DOHH2 (cell line): ENCODE data around the gene CLCN7.

Experiments used
- H3F3A ChIP-seq: fragments of 200-600 bp; sonication (generic), shearing (Covaris generic); 2 replicates; pipeline ENCODE4 v1.6.0; 2016; ENCODE audit warnings: antibody characterized with exemption, mild to moderate bottlenecking; ENCODE audit not compliant: control insufficient read depth, insufficient read depth
- H3K27ac ChIP-seq: fragments of 200-600 bp; sonication (generic); 2 replicates; pipeline ENCODE4 v1.5.1; 2014; ENCODE audit warnings: low read depth, mild to moderate bottlenecking, low read length, moderate library complexity
- H3K27me3 ChIP-seq: fragments of 200-600 bp; sonication (generic); 2 replicates; pipeline ENCODE4 v1.6.1; 2014; ENCODE audit warnings: mild to moderate bottlenecking, low read length, mixed read lengths; ENCODE audit not compliant: control insufficient read depth
- H3K36me3 ChIP-seq: fragments of 200-600 bp; sonication (generic); 2 replicates; pipeline ENCODE4 v1.6.1; 2014; ENCODE audit warnings: mild to moderate bottlenecking, low read length, moderate library complexity, mixed read lengths; ENCODE audit not compliant: control insufficient read depth
- H3K4me1 ChIP-seq: fragments of 200-600 bp; sonication (generic); 2 replicates; pipeline ENCODE4 v1.6.1; 2014; ENCODE audit warnings: mild to moderate bottlenecking, low read length, mixed read lengths; ENCODE audit not compliant: control insufficient read depth
- H3K4me2 ChIP-seq: fragments of 200-600 bp; sonication (generic); 2 replicates; pipeline ENCODE4 v1.6.0; 2014; ENCODE audit warnings: mild to moderate bottlenecking, low read length, moderate library complexity
- H3K4me3 ChIP-seq: fragments of 200-600 bp; sonication (generic); 2 replicates; pipeline ENCODE4 v1.5.1; 2014; ENCODE audit warnings: mild to moderate bottlenecking, low read length, mixed read lengths
- H3K79me2 ChIP-seq: fragments of 200-600 bp; sonication (generic); 2 replicates; pipeline ENCODE4 v1.6.1; 2014; ENCODE audit warnings: mild to moderate bottlenecking, low read length, mixed read lengths; ENCODE audit not compliant: control insufficient read depth
- H3K9me2 ChIP-seq: fragments of 200-600 bp; sonication (generic); replicated peaks from 2 replicates; pipeline ENCODE4 v1.6.1; 2014; ENCODE audit warnings: mild to moderate bottlenecking, low read length, mixed read lengths; ENCODE audit not compliant: control insufficient read depth
- H3K9me3 ChIP-seq: fragments of 200-600 bp; sonication (generic); 2 replicates; pipeline ENCODE4 v1.6.1; 2014; ENCODE audit warnings: antibody characterized with exemption, low read length, mixed read lengths; ENCODE audit not compliant: control insufficient read depth, insufficient read depth
- H4K20me1 ChIP-seq: fragments of 200-600 bp; sonication (generic); 2 replicates; pipeline ENCODE4 v1.6.0; 2014; ENCODE audit warnings: low read depth, mild to moderate bottlenecking, antibody characterized with exemption, low read length, moderate library complexity; ENCODE audit not compliant: control insufficient read depth, insufficient read depth
- EZH2phosphoT487 ChIP-seq: fragments of 200-600 bp; sonication (generic); IDR thresholded peaks from 2 replicates; pipeline ENCODE4 v1.6.1; 2017; ENCODE audit warnings: borderline replicate concordance, mild to moderate bottlenecking, antibody characterized with exemption, low read length, moderate library complexity, mixed read lengths
- TF ChIP-seq, protein P1 (sequence below): fragments of 200-600 bp; sonication (generic); IDR thresholded peaks from one replicate; pipeline ENCODE4 v1.5.1; 2014; ENCODE audit warnings: antibody characterized with exemption, mild to moderate bottlenecking, low read depth, low read length; ENCODE audit not compliant: poor library complexity, severe bottlenecking

CLCN7 gene

GRCh38 chr16:1453316-1453715 is 21.5 kb downstream of the CLCN7 start:
- H3K36me3 ChIP-seq = peaks cover 23% of the 10 kb centered on the region
- H3K9me3 ChIP-seq = no peaks in the 10 kb centered on the region
- H4K20me1 ChIP-seq = no peaks in the 10 kb centered on the region
- TF ChIP-seq EZH2phosphoT487 = no peak
- TF ChIP-seq, protein P1, sequence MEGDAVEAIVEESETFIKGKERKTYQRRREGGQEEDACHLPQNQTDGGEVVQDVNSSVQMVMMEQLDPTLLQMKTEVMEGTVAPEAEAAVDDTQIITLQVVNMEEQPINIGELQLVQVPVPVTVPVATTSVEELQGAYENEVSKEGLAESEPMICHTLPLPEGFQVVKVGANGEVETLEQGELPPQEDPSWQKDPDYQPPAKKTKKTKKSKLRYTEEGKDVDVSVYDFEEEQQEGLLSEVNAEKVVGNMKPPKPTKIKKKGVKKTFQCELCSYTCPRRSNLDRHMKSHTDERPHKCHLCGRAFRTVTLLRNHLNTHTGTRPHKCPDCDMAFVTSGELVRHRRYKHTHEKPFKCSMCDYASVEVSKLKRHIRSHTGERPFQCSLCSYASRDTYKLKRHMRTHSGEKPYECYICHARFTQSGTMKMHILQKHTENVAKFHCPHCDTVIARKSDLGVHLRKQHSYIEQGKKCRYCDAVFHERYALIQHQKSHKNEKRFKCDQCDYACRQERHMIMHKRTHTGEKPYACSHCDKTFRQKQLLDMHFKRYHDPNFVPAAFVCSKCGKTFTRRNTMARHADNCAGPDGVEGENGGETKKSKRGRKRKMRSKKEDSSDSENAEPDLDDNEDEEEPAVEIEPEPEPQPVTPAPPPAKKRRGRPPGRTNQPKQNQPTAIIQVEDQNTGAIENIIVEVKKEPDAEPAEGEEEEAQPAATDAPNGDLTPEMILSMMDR = no peak
- H3K4me3 ChIP-seq = no peak overlapping the region
- H3F3A ChIP-seq = no peaks in the 10 kb centered on the region
- H3K79me2 ChIP-seq = no peaks in the 10 kb centered on the region
- no peak overlapping the region for H3K27ac ChIP-seq
- no peaks in the 10 kb centered on the region for H3K9me2 ChIP-seq
- H3K27me3 ChIP-seq = no peaks in the 10 kb centered on the region
- H3K4me2 ChIP-seq = no peak overlapping the region
- H3K4me1 ChIP-seq = no peaks in the 10 kb centered on the region

- H3K4me1 ChIP-seq = no peaks in the 10 kb centered on the region
- no peaks in the 10 kb centered on the region for H3K9me3 ChIP-seq
- H3F3A ChIP-seq = no peaks in the 10 kb centered on the region
- H3K79me2 ChIP-seq = no peaks in the 10 kb centered on the region
- no peaks in the 10 kb centered on the region for H4K20me1 ChIP-seq
- no peaks in the 10 kb centered on the region for H3K9me2 ChIP-seq
- H3K27me3 ChIP-seq = no peaks in the 10 kb centered on the region
- no peak overlapping the region for H3K27ac ChIP-seq
- H3K4me3 ChIP-seq = no peak overlapping the region
- TF ChIP-seq, protein P1 = no peak
- TF ChIP-seq EZH2phosphoT487 = no peak
- no peak overlapping the region for H3K4me2 ChIP-seq
- peaks cover 24% of the 10 kb centered on the region for H3K36me3 ChIP-seq
These were observed 22.3 kb downstream of the CLCN7 start for GRCh38 chr16:1452530-1452929.

DNA sequence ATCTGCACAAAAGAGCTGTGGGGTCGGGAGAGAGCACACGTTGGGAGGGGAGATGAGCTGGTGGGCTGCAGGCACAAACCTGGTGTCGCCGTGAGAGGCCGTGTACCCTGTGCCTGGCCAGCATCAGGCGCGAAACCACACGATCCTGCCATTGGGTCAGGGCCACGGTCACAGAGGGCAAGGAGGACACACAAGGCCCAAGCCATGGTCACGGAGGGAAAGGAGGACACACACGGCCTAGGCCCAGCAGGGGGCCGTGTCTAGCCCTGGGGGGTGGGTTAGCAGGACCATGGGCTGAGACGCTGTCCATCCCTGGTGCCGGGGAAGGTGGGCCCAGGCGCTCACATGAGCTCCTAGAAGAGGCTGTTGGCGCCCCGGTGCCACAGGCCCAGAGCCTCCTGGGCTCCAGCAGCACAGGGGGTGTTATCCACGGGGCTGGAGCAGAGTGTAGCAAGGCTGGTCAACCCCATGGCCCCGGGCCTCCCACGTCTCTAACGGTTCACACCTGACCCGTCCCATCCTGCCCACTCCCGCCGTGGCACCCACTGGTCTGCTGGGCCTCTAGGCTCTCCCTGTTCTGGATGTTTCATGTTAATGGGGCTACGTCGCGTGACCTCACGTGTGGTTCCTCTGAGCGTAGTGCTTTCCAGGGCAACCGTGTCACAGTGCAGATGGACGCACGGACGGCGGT is 23.0 kb downstream of the CLCN7 start:
- H4K20me1 ChIP-seq = no peaks in the 10 kb centered on the region
- H3K27ac ChIP-seq = no peak overlapping the region
- no peaks in the 10 kb centered on the region for H3K27me3 ChIP-seq
- no peak overlapping the region for H3K4me3 ChIP-seq
- no peaks in the 10 kb centered on the region for H3K79me2 ChIP-seq
- H3K4me1 ChIP-seq = no peaks in the 10 kb centered on the region
- H3K9me3 ChIP-seq = no peaks in the 10 kb centered on the region
- peaks cover 24% of the 10 kb centered on the region for H3K36me3 ChIP-seq
- H3K4me2 ChIP-seq = no peak overlapping the region
- H3F3A ChIP-seq = no peaks in the 10 kb centered on the region
- TF ChIP-seq, protein P1 = no peak
- no peak for TF ChIP-seq EZH2phosphoT487
- H3K9me2 ChIP-seq = no peaks in the 10 kb centered on the region
